ACHN (cell line): ENCODE measurements around the gene HRC.
"Not testable (repeated sequence)": the region's sequence is repeated elsewhere in the genome, so short reads cannot be mapped to it uniquely, and the experiment has no call there.

Experiments used
- DNase-seq: peaks from one replicate; pipeline ENCODE4 v3.0.0-alpha.2; 2015
- in situ Hi-C: cut with HindIII; loops from 2 replicates; pipeline ENCODE4 v1.10.0; 2017; ENCODE audit warnings: low sequenced_read_pairs, low pct_ligation_motif_present, low pct_unique_long_range_greater_than_20kb

HRC gene

DNA sequence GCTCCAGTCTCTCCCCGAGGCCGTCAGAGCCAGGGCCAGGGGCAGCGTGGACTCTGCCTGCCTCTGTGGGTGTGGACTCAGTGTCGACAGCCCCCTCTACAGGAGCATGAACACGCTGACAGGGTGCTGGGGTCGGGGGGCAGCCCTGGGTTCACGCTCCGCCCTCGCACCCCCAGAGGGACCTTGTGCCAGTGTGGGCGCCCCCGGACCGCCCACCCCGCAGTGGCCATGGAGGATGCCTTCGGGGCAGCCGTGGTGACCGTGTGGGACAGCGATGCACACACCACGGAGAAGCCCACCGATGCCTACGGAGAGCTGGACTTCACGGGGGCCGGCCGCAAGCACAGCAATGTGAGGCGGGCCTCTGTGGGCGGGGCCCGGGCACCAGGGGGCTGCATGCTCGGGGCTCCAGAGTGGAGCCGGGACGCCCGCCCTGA is 10.7 kb upstream of the HRC start:
- no peak for DNase-seq
- in situ Hi-C loops, result no loop called here

DNA sequence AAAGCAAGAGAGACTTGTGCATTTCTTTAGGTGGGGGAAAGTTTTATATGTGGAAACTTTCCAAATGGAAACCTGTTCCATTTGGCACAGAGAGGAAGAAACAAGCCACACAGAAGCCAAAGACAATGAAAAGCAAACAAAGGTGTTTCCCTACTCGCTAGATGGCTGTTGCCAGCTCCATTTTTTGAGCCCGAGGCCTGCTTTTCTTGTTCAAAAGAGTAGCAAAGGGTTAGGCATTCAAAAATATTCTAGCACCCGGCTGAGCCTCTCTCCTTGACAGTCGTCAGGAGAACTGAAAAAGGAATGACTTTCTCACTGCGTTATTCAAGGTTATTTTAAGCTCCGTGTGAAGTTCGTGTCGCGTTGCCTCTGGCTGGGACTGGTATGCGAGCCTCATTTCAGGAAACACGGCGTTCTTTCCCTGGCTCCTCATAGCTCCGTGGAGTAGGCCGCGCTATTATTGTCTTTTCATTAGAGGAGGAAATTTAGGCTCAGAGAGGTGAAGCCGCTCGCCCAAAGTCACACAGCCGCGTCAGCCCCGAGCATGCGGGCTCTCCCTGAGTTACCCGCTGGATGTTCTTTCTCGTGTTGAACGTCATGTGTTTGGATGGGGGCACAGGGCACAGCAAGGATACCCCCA is 10.0 kb upstream of the HRC start:
- no peak for DNase-seq
- in situ Hi-C loops, result no loop called here

DNA sequence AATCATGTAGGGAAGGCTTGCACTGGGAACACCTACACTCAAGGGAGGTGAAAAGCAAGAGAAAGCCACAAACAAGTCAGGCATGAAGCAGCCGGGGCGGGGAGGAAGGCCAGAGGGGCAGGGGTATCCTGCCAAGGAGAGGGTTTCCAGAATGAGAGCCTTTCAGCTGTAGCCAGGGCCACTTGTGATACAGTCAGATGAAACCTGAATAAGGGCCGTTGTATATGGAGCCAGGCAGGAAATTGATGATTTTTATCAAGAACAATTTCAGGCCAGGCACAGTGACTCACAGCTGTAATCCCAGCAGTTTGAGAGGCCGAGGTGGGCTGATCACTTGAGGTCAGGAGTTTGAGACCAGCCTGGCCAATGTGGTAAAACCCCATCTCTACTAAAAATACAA is 6.8 kb upstream of the HRC start:
- DNase-seq, result no peak
- in situ Hi-C loops, result no loop called here

DNA sequence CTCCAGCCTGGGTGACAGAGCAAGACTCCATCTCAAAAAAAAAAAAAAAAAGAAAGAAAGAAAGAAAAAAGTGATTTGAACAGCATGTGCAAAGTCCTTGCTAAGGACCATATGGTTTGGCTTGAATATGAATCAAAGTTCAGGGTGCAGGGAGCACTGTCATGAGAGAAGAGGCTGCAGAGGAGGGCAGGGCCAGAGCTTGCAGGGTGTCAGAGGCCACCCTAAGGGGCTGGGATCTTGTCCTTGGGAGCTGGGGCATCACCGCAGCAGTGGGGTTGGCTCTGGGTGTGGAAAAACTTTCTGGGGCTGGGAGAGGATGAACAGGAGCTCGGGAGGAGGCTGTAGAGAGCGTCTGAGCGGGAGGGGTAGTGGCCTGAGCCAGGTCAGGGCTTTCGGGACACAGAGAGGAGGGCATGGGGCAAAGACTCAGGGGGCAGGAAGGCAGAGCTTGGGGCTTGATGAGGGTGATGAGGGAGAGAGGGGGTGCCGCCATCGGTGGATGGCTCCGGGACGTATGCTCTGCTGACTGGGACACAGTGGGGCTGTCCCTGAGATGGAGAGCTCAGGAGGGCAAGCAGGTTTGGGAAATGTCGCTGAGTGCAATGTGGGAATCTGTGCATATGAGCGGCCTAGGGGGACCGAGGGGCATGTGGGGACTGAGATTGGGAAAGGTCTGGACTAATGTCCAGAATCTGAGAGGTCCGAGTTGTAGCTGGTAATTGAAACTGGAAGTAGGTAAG is 5.4 kb upstream of the HRC start:
- in situ Hi-C loops, result no loop called here

DNA sequence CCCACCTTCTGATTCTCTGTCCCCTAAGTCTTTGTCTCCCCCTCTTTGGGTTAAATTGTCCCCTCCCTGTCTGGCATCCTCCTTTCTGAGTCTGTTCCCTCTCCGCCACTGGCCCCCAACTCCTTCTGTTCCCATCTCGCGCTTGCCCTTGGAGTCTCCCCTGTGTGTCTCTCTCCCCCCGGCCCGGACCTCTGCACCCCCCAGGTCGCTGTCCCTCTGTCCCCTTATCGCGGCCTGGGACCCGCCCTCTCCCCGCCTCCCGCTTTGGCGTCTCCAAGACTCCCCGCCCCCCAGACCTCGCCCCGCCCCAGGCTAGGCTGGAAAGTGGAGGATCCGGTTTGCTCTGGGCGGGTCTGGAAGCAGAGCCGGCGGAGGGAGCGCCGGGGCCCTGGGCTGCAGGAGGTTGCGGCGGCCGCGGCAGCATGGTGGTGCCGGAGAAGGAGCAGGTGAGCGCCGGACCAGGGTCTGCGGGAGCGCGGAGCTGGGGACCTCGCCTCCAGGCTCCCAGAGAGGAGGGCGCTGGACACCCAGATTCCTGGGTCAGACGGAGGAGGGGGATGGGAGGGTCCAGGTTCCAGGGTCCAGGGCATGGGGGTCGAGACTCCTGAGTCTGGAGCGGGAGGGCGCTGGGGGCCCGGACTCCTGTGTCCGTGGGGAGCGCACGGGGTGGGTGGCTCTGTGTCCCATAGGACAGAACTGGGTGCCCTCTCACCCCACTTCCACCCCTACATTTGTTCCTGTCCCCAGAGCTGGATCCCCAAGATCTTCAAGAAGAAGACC is 2.4 kb upstream of the HRC start, which contains the start of gene TRPM4:
TSS of gene TRPM4 (plus strand) at position 348 of the 780 bp plus-strand sequence. CDS start at position 423, 75 bp downstream.
- peak; percentile 80 for DNase-seq
- in situ Hi-C loops, result no loop called here

More for the DNA sequence above, 5.4 kb upstream of the HRC start:
- DNase-seq, result no peak

DNA sequence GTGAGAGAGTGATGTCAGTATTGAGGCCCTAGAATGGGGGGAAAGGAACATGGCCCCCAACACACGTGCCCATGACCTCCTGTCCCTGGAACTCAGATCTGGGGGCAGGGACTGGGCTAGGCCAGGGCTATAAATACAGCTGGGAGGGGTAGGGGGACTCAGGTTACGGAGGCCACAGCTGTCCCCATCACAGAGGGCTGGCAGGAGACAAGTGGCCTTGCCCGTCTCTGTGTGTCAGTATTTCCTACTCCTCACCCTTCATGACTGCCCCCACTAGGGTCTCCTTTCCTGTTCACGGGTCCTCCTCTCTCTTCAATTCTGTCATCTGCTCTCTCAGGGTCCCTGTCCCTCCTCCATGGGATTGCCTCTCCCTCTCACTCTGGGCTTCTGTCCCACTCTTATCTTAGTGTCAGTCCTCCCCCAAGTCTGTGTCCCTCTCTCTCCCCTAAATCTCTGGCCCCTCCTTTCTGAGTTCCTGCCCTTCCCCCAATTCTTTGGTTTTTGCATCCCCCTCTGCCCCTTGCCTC is 687 bp upstream of the HRC start:
- DNase-seq, result no peak
- in situ Hi-C loops, result no loop called here

DNA sequence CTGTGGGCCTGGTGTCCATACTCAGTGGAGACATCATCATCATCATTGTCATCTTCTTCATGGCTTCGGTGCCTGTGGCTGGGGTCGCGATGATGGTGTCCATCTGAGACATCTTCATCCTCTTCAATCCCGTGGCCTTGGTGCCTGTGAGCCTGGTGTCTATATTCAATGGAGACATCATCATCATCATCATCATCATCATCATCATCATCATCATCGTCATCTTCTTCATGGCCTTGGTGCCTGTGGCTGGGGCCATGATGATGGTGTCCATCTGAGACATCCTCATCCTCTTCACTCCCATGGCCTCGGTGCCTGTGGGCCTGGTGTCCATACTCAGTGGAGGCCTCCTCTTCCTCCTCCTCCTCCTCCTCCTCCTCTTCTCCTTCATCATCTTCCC is 917 bp downstream of the HRC start:
- in situ Hi-C loops, result no loop called here
- DNase-seq, result no peak

DNA sequence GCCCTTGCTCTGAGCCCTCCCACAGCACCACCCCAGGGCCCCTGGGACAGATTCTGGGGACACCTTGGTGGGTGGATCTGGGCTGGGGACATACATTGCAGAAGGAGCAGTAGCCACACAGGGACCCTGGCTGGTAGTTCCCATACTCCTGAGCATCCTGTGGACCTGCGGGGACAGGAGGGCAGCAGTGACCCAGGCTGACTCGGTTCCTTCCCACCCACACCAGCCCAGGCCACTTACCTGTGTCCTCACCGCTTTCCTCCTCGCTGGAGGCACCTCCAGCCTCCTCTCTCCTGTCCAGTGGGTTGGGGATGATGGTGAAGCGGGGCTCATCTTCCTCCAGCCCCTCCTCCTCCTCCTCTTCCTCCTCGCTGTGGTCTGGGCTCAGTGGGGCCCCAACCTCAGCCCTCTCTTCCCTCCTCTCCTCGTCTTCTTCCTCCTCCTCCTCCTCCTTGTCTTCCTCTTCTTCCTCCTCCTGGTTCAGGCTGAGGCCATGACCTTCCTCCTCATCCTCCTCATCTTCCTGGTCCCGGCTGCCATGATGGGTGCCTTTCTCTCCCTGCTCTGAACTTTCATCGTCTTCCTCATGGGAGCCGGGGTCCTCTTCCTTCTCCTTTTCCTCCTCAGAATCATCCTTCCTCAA is 1.9 kb downstream of the HRC start:
- no peak for DNase-seq
- in situ Hi-C loops, result no loop called here

DNA sequence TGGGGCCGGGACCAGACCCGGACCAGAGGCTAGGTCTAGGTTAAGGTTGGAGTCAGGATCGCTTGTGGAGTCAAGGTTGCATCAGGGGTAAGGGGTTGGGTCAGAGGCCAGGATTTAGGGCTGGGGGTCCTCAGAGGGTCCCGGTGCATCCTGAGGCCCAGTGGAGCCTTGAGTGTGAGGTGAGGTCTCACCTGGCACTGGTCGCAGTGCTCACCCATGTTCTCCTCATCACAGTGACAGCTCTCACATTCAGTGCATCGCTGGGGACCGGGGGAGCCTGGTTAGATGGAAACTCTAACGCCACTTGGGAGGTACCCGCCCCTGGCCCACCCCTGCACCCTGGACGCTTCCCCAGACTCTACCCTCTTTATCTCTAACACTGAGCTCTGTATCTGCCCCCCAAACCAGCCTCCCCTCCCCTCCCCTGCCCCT is 3.1 kb downstream of the HRC start:
- DNase-seq, result no peak
- in situ Hi-C loops, result no loop called here

DNA sequence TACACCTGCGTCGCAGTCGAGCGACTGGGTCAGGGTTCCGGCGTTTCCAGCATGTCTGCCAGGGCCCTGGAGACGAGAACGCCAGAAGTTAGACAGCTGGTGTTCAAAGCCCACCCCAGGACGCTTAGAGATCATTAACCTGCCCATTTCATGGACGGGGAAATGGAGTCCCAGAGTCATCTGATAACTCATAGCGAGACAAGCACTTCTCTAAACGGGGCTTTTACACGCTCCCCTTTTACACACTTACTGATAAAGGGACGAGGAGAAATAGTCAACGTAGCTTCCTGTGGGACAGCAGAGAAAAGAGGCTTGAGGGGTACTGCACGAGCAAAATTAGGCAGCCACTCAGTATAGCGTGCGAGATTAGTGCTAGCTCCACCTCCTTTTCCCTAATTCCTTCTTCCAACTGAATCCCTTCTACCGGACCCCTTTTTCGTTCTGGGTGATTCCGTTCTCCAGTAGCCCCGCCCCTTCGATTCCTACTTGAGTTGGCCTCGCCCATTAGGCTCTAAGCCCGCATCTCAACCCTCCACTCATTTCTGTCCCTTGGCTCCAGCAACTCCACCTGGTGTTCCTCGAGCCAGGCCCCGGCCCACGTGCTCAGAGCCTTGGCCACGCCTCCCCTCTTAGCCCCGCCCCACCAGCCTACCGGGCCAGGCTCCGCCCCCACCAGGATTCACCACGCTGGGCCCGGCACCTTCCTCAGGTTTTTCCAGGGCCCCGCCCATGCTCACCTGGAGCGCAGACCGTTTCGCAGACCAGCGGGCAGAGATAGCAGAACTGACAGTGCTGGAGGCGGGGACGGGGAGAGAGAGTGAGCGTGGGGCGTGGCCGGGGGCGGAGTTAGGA is 3.7 kb downstream of the HRC start:
- peak; percentile 29 for DNase-seq
- in situ Hi-C loops, result no loop called here

DNA sequence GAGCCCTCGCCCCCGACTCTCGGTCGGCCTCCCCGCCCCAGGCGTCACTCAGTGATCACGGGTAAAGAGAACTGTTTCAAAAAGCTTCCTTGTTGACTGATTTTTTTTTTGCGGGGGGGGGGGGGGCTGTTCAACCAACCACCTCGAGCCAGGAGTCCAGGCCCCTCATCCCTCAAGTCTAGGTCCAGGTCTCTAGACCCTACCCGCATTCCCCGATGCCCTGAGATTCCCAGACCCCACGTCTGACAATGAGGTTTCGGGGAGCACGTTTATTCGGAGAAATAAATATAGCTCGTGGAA is 4.3 kb downstream of the HRC start:
- DNase-seq, result no peak
- in situ Hi-C loops, result no loop called here

DNA sequence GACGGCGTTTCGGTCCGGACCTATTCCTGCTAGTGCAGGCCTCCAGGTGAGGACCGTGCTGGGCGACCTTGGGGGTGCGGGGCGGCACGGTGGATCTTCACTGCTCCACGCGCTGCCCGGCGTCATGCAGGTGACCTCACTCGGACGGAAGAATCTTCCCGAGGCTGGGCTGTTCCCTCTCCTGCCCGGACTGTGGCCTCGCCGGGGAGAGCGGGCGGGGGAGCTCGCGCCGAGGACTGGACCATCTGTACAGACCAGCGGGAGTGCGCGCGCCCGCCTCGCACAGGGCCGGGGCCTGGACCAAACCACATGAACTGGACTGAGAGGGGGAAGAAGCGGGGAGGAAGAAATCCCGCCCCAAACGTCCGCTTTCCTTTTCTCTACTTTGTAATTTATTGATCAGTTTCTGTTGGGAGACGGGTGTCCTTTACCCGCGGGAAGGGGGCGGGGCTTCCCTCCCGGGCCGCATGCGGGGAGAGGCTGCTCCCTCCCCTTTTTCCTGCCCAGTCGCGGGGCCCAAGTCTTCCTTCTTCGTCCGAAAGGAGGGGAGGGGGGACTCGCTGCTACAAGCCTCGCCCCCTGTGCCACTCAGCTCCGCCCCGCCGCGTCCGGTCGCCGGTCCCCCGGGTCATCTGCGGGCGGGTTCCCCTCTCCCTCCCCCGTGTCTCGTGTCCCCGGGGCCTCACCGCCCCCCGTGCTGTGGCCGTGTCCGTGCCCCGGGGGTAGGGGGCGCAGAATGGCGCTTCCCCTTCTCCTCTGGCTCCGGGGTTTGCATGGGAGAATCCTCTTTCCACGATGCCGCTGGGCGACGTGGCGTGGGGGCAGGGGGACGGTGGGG is 4.9 kb downstream of the HRC start:
- in situ Hi-C loops, result no loop called here
- peak; percentile 79 for DNase-seq

DNA sequence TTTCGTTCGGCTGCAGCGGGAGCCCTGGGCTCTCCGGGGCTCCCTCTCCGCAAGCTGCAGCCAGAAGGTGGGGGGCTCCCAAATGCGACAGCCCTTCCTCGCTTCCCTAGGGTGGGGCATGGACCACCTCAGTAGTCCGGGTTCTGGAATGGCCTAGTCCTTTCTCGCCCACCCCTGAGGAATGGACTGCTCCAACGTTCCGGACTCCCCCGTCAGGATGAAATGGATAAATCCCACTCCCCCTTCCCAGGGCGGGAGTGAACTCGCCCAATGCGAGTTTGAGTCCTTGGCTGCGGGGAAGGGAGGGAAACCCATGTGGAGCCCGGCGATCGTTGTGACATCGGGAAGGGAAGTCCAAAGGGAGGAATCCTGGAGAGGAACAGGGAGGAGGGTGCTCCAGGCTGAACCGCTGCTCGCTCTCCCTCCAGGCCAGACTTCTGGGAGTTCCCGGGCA is 5.5 kb downstream of the HRC start:
- DNase-seq, result peak; percentile 63
- in situ Hi-C loops, result no loop called here

DNA sequence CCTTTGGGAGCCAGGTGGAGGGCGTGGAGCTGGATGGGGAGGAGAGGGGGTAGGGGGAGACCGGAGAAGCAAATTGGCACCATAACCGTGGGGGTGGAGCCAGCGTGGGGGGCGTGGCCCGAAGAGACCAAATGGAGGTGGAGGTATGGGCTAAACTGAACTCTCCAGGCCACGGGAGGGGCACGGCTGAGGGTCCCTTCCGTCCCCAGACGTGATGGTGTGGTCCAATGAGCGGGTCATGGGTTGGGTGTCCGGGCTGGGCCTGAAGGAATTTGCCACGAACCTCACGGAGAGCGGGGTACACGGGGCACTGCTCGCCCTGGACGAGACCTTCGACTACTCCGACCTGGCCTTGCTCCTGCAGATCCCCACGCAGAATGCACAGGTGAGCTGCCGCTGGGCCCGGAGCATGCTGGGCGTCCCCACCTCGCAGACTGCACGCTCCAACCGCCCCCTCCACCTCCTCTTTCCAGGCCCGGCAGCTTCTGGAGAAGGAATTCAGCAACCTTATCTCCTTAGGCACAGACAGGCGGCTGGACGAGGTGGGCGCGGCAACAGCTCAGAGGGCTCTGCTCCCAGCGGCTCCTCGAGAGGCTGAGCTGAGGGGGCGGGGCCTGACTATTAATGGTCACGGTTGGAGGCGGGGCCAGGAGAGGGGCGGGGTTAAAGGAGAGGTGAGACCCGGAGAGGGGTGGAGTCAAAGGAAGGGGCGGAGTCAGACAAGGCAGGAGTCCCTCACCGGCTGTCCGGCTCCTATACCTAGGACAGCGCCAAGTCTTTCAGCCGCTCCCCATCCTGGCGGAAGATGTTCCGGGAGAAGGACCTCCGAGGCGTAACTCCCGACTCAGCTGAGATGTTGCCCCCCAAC is 6.2 kb downstream of the HRC start:
- DNase-seq, result peak; percentile 93
- in situ Hi-C loops, result no loop called here

DNA sequence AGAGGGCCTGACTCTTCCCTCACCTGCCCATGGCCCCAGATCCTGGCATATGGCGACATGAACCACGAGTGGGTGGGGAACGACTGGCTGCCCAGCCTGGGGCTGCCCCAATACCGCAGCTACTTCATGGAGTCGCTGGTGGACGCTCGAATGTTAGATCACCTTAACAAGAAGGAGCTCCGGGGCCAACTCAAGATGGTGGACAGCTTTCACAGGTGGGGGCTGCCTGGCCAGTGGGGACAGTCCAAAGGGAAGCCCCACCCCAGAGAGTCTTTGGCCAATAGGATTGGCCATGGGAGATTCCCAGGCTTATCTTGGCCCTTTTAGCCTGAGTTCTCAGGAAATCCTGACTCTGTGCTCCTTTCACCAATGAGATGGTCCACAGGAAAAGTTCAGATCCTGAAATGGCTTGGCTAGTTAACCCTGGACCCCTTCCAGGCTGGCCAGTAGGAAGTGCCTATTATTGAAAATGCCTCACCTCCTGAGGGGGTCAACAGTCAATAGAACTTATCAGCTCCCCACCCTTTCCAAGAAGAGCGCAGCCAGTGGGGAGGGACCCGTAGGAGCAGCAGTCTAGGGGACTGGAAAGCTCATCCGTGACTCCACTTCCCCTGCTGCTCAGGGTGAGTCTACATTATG is 7.0 kb downstream of the HRC start:
- in situ Hi-C loops, result no loop called here
- DNase-seq, result no peak

DNA sequence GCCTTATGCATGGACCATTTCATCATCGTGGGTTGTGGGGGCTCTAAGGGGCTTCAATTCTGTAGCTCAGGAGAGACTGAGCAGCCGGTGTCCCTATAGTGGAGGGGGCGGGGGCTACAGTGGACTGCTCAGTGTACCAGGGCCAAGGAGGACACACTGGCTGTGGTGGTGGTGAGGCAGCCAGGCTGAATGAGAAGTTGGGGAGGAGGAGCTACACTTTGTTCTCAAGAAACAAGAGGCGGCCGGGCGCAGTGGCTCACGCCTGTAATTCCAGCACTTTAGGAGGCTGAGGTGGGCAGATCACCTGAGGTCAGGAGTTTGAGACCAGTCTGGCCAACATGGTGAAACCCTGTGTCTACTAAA is 8.8 kb downstream of the HRC start:
- DNase-seq, in situ Hi-C loops: not testable (repeated sequence)
